Lower leg skin (tissue), 4 donors: ENCODE data around the gene CDC42SE1. TPM values are rescaled to one million over a fixed set of nuclear protein-coding genes. Genes with fewer than 3 reads are reported as not detected.
"Not testable (repeated sequence)": the region's sequence is repeated elsewhere in the genome, so short reads cannot be mapped to it uniquely, and the experiment has no call there.

Source experiments
- DNase-seq, 2 donors: peaks; one replicate each; pipeline ENCODE4 v3.0.0-alpha.2; 2019; ENCODE audit warnings: low spot score in 2 of 2
- H3K4me3 ChIP-seq: fragments of 200-600 bp; sonication (generic); 2 replicates; pipeline ENCODE4 v1.5.1; 2017; ENCODE audit warnings: mild to moderate bottlenecking, low read depth; ENCODE audit not compliant: poor library complexity, severe bottlenecking
- CTCF ChIP-seq, 3 donors: fragments of 450-650 bp; IDR thresholded peaks; one replicate each; pipeline ENCODE4 v1.5.1; 2016; ENCODE audit warnings: antibody characterized with exemption in 3 of 3, mild to moderate bottlenecking in 3 of 3, moderate library complexity in 2 of 3
- POLR2A ChIP-seq, 2 donors: fragments of 450-650 bp; IDR thresholded peaks; one replicate each; pipeline ENCODE4 v1.6.1; 2016 to 2017; ENCODE audit warnings: antibody characterized with exemption in 2 of 2, mild to moderate bottlenecking in 1 of 2, moderate library complexity in 1 of 2
- WGBS, 2 donors: methylation state at CpG; one replicate each; pipeline ENCODE4 v1.1.5; 2018; 5-methylcytosine and 5-hydroxymethylcytosine counted together
- intact Hi-C: fragments of 100-400 bp; cut with DNase I; formaldehyde crosslinking; loops from one replicate; pipeline ENCODE4 v1.15.0; 2023; ENCODE audit warnings: low total_unique reads
- total RNA-seq, 4 donors: library from RNA; depleted of rRNA; stranded (reverse); fragments of >200 nt; gene quantifications; one replicate each; pipeline ENCODE4 v1.1.0, GENCODE V29; 2016

The CDC42SE1 gene
- total RNA-seq = 10 to 100 TPM; 88.8 to 93.5 (median 92.0) TPM

GRCh38 chr1:151059109-151060006 lies at the start of gene CDC42SE1:
CDC42SE1 (minus strand) TSS chr1:151059622; CDS start chr1:151055730, 3,892 bp downstream.
- H3K4me3 ChIP-seq = peak within 1 kb of the TSS; percentile 98
- WGBS, 2 donors = 0% methylated on average over 34 to 45 of the region's 58 CpGs
- TF ChIP-seq POLR2A (IDR thresholded peaks at IDR 0.05) (no peak), CTCF (IDR thresholded peaks at IDR 0.05) (peak in 1 of 3 donors; percentile 95)
- intact Hi-C loops = no loop called here
- peak; percentile 63 to 95 for DNase-seq

- H3K4me3 ChIP-seq = no peak overlapping the region
- 93 to 96% methylated on average over 5 of the region's 5 CpGs for WGBS, 2 donors
- TF ChIP-seq POLR2A (IDR thresholded peaks at IDR 0.05) (no peak), CTCF (IDR thresholded peaks at IDR 0.05) (no peak)
- intact Hi-C loops = loop anchor here (10.0 kb wide), 1 partner anchor 46 kb away; the partner anchor contains the start of gene TNFAIP8L2
- no peak for DNase-seq
Observed at GRCh38 chr1:151108331-151108730, 48.9 kb upstream of the CDC42SE1 start.

GRCh38 chr1:151106894-151107293 lies 47.5 kb upstream of the CDC42SE1 start:
- DNase-seq = no peak
- WGBS, 2 donors = 59 to 67% methylated on average over 2 of the region's 2 CpGs
- no peak for TF ChIP-seq POLR2A (IDR thresholded peaks at IDR 0.05)
- no peak for TF ChIP-seq CTCF (IDR thresholded peaks at IDR 0.05)
- no peak overlapping the region for H3K4me3 ChIP-seq
- intact Hi-C loops = loop anchor here (10.0 kb wide), 1 partner anchor 48 kb away; the partner anchor contains the start of gene TNFAIP8L2

GRCh38 chr1:151104630-151105029 lies 45.2 kb upstream of the CDC42SE1 start:
- TF ChIP-seq POLR2A (IDR thresholded peaks at IDR 0.05) (no peak), CTCF (IDR thresholded peaks at IDR 0.05) (no peak)
- intact Hi-C loops = loop anchor here (10.0 kb wide), 1 partner anchor 50 kb away; the partner anchor contains the start of gene TNFAIP8L2
- no peak for DNase-seq
- no peak overlapping the region for H3K4me3 ChIP-seq

GRCh38 chr1:151098126-151098525 lies 38.7 kb upstream of the CDC42SE1 start:
- no peak overlapping the region for H3K4me3 ChIP-seq
- 86 to 96% methylated on average over 1 of the region's 1 CpG for WGBS, 2 donors
- no peak for DNase-seq
- TF ChIP-seq POLR2A (IDR thresholded peaks at IDR 0.05) = no peak
- TF ChIP-seq CTCF (IDR thresholded peaks at IDR 0.05) = no peak
- intact Hi-C loops = no loop called here

GRCh38 chr1:151097426-151097825 lies 38.0 kb upstream of the CDC42SE1 start:
- WGBS, 2 donors = 66 to 77% methylated on average over 6 of the region's 6 CpGs
- DNase-seq, intact Hi-C loops, H3K4me3 ChIP-seq: not testable (repeated sequence)
